Measurements from ENCODE around the gene OLFML1. TPM values are rescaled to one million over a fixed set of nuclear protein-coding genes. Genes with fewer than 3 reads are reported as not detected.

Gene OLFML1
- total RNA-seq, 1 donor from 2014 or later, result 12.9 TPM

DNA sequence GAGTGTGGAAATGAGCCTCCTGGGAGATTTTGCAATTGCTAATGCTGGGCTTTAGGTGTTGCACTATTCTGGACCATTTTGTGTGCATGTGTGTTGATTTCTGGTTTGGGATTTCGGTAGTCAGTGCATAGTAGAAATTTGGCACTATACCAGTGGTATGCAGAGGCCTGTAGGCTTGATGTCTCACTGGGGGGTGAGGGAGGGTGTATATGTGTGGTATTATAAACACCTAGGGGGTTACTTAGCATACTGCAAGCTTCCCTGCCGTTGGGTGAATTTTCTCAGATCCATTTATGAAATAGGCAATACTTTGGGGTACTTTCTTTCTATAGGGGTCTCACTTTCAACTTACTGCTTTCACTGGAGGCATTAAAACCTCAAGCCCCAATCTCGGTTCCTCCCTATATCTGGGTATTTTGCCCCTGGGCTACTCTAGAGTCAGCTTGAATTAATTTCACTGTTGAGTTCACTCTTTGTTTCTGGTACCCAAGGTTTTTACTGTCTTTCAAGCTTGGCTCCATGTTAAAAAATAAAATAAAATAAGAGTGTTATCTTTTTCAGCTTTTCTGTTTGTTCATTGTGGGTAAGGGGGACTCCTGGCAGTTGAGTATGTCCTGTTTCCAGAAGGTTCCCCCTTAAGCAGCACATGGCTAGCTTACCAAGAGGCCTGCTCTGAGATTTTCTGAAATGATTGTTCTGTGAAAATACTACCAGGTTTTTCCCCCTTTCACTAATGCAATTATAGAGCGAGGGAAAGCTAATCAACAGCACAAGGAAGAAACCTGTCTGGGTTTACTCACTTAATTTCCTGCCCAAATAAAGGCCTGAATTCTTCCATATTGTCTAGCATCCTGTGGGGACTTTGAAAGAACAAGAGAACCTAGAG is 74.3 kb downstream of the OLFML1 start:
- no peak for DNase-seq (ENCODE audit: low spot score)

Other genes starting within 250 kb of the OLFML1 start
- gene SYT9, start 233.6 kb upstream of the OLFML1 start, total RNA-seq, result 2.1 TPM
- 104 TPM for gene PPFIBP2, start 28.5 kb downstream of the OLFML1 start, total RNA-seq
- gene CYB5R2, start 188.0 kb downstream of the OLFML1 start, total RNA-seq, result 8.1 TPM
- gene OVCH2, start 221.0 kb downstream of the OLFML1 start, total RNA-seq, result 0.20 TPM